Loucy (cell line): ENCODE measurements around the gene LCTL.

Experiments
- H2AFZ ChIP-seq: fragments of 200-600 bp; sonication (generic); 2 replicates; pipeline ENCODE4 v1.6.0; 2016; ENCODE audit warnings: antibody characterized with exemption, mild to moderate bottlenecking, low read length, moderate library complexity
- H3F3A ChIP-seq: fragments of 200-600 bp; 2 replicates; pipeline ENCODE4 v1.6.0; 2016; ENCODE audit warnings: antibody characterized with exemption, low read depth, mild to moderate bottlenecking
- H3K27me3 ChIP-seq: fragments of 200-600 bp; sonication (generic); 2 replicates; pipeline ENCODE4 v1.6.1; 2014; ENCODE audit warnings: low read length, mild to moderate bottlenecking; ENCODE audit not compliant: insufficient read depth, poor library complexity, severe bottlenecking
- H3K36me3 ChIP-seq: fragments of 200-600 bp; sonication (generic); 2 replicates; pipeline ENCODE4 v1.6.1; 2016; ENCODE audit warnings: low read length; ENCODE audit not compliant: insufficient read depth
- H3K4me1 ChIP-seq: fragments of 200-600 bp; sonication (generic); 2 replicates; pipeline ENCODE4 v1.5.1; 2014; ENCODE audit warnings: low read length, mild to moderate bottlenecking; ENCODE audit not compliant: insufficient read depth, poor library complexity, severe bottlenecking
- H3K4me2 ChIP-seq: fragments of 200-600 bp; sonication (generic); 2 replicates; pipeline ENCODE4 v1.6.0; 2014; ENCODE audit warnings: antibody characterized with exemption, low read length, low read depth, mild to moderate bottlenecking; ENCODE audit not compliant: poor library complexity, severe bottlenecking
- H3K4me3 ChIP-seq: fragments of 200-600 bp; sonication (generic); 2 replicates; pipeline ENCODE4 v1.5.1; 2014; ENCODE audit warnings: low read length, mild to moderate bottlenecking, mixed read lengths; ENCODE audit not compliant: poor library complexity, severe bottlenecking
- H3K79me2 ChIP-seq: fragments of 200-600 bp; sonication (generic); 2 replicates; pipeline ENCODE4 v1.6.1; 2014; ENCODE audit warnings: low read length; ENCODE audit not compliant: insufficient read depth
- H3K9ac ChIP-seq: fragments of 200-600 bp; sonication (generic); 2 replicates; pipeline ENCODE4 v1.6.0; 2014; ENCODE audit warnings: mild to moderate bottlenecking, low read depth, low read length, moderate library complexity; ENCODE audit not compliant: poor library complexity, severe bottlenecking
- H3K9me2 ChIP-seq: fragments of 200-600 bp; sonication (generic); replicated peaks from 2 replicates; pipeline ENCODE4 v1.6.1; 2016; ENCODE audit warnings: low read depth, low read length, mixed read lengths
- H3K9me3 ChIP-seq: fragments of 200-600 bp; sonication (generic); 2 replicates; pipeline ENCODE4 v1.6.1; 2014; ENCODE audit warnings: mild to moderate bottlenecking, antibody characterized with exemption, low read length, low read depth; ENCODE audit not compliant: insufficient read depth
- H4K20me1 ChIP-seq: fragments of 200-600 bp; sonication (generic); 2 replicates; pipeline ENCODE4 v1.6.0; 2014; ENCODE audit warnings: antibody characterized with exemption, low read length, mild to moderate bottlenecking; ENCODE audit not compliant: insufficient read depth, poor library complexity, severe bottlenecking
- EZH2phosphoT487 ChIP-seq: fragments of 200-600 bp; IDR thresholded peaks from 2 replicates; pipeline ENCODE4 v1.6.1; 2018; ENCODE audit warnings: antibody characterized with exemption, mild to moderate bottlenecking, moderate library complexity, borderline replicate concordance
- TF ChIP-seq, protein P1 (sequence below): fragments of 200-600 bp; sonication (generic); conservative IDR thresholded peaks from 2 replicates; pipeline ENCODE4 v1.5.1; 2014; ENCODE audit warnings: mild to moderate bottlenecking, antibody characterized with exemption, low read length

The LCTL gene

DNA sequence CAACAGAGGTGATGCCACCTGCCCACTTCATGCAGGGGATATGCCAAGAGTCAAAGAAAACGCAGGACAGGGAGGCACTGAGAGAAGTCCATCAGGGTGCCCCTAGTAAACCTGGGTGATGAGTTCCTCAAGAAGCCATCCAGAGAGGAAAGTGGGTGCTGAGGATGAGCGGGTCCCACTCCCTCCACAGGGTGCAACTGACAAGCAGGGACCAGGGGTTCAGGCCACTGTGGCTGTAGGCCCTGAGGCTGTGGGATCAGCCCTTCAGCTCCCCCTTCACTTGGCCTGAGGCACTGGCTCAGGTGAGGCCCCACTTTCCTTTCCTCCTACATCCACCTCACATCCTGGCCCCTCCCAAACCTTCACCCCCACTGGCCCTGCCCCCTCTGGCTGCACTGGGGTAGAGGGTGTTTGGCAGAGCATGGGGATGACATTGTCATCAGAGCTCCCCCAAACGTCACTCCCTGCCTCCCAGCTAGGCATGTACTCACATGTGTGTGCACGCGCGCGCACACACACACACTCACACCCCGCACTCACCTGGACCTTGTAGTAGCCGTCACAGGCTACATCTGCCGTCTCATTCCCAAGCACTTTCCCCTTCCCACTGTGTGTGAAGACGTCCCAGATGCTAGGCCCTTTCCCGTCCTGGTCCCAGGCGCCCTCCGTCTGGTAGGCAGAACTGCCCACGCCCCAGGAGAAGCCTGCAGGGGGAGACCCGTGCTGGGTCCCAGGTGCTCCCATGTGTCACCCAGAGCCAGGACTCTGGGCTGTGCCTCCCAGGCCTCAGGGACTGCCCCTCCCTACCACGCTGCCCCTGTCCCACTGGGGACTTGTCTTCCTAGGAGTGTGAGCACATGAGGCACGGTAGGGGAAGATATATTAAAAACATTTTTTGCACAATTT, 1.4 kb downstream of the LCTL start:
- H2AFZ ChIP-seq, result no peak overlapping the region
- H3K4me1 ChIP-seq, result no peaks in the 10 kb centered on the region
- no peaks in the 10 kb centered on the region for H3K27me3 ChIP-seq
- no peak overlapping the region for H3K4me3 ChIP-seq
- H3K9ac ChIP-seq, result no peak overlapping the region
- TF ChIP-seq, protein P1, sequence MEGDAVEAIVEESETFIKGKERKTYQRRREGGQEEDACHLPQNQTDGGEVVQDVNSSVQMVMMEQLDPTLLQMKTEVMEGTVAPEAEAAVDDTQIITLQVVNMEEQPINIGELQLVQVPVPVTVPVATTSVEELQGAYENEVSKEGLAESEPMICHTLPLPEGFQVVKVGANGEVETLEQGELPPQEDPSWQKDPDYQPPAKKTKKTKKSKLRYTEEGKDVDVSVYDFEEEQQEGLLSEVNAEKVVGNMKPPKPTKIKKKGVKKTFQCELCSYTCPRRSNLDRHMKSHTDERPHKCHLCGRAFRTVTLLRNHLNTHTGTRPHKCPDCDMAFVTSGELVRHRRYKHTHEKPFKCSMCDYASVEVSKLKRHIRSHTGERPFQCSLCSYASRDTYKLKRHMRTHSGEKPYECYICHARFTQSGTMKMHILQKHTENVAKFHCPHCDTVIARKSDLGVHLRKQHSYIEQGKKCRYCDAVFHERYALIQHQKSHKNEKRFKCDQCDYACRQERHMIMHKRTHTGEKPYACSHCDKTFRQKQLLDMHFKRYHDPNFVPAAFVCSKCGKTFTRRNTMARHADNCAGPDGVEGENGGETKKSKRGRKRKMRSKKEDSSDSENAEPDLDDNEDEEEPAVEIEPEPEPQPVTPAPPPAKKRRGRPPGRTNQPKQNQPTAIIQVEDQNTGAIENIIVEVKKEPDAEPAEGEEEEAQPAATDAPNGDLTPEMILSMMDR, result no peak
- no peak for TF ChIP-seq EZH2phosphoT487
- H3K79me2 ChIP-seq, result no peaks in the 10 kb centered on the region
- H3K9me2 ChIP-seq, result no peaks in the 10 kb centered on the region
- H4K20me1 ChIP-seq, result no peaks in the 10 kb centered on the region
- H3K36me3 ChIP-seq, result no peaks in the 10 kb centered on the region
- H3K9me3 ChIP-seq, result no peaks in the 10 kb centered on the region
- H3F3A ChIP-seq, result no peaks in the 10 kb centered on the region
- H3K4me2 ChIP-seq, result no peak overlapping the region

DNA sequence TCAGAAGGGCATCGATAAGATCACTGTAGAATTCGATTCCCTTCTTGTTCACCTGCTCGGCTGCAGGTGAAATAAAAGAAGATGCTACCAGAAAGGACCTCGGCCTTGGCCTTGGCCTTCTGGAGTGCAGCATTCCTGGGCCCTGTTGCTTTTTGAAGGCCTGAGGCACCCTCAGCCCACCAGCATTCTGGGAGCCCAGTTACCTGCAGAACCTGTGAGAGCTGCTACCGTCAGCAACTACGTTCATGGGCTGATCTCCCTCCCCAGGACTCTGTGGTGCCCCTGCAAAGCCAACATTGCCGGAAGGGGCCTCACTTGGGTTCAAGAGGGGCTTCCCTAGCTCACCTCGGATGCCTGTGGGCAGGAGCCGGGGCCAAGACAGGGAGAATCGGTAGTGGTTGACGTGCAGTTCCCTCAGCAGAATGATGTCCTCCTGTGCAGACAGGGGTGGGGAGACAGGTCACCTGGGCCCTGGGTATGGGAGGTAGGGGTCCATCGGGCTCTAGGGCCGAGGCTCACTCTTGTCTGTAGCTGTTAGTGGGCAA, 2.2 kb downstream of the LCTL start:
- Histone ChIP-seq H3K4me1 (no peaks in the 10 kb centered on the region), H2AFZ (no peak overlapping the region), H3K4me3 (no peak overlapping the region), H3K9me3 (no peaks in the 10 kb centered on the region), H3K9ac (no peak overlapping the region), H3K4me2 (no peak overlapping the region), H3K27me3 (no peaks in the 10 kb centered on the region), H3K79me2 (no peaks in the 10 kb centered on the region), H4K20me1 (no peaks in the 10 kb centered on the region), H3F3A (no peaks in the 10 kb centered on the region), H3K9me2 (no peaks in the 10 kb centered on the region), H3K36me3 (no peaks in the 10 kb centered on the region)
- no peak for TF ChIP-seq EZH2phosphoT487
- TF ChIP-seq, protein P1, result no peak

DNA sequence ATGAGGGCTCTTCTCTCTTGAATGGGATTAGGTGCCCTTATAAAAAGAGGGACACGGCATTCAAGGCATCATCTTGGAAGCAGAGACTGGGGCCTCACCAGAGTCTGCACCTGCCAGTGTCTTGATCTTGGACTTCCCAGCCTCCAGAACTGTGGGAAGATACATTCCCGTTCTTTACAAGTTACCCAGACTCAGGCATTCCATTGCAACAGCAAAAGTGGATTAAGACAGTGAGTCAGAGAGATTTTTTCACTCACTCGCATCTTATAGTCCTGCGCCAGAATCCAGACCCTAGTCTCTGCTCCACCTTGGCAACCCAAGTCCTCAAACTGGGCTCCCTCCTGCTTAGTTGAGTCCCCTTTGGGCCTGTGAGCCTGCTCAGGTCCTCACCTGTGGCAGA, 2.7 kb downstream of the LCTL start:
- Histone ChIP-seq H4K20me1 (no peaks in the 10 kb centered on the region), H3K79me2 (no peaks in the 10 kb centered on the region), H3K4me3 (no peak overlapping the region), H2AFZ (no peak overlapping the region), H3K4me1 (no peaks in the 10 kb centered on the region), H3K36me3 (no peaks in the 10 kb centered on the region), H3K9me2 (no peaks in the 10 kb centered on the region), H3K9ac (no peak overlapping the region), H3K9me3 (no peaks in the 10 kb centered on the region), H3K27me3 (no peaks in the 10 kb centered on the region), H3K4me2 (no peak overlapping the region), H3F3A (no peaks in the 10 kb centered on the region)
- TF ChIP-seq, protein P1, result no peak
- TF ChIP-seq EZH2phosphoT487, result no peak
